OCI-LY1 (cell line): ENCODE results near the gene MYO18A.

ENCODE experiments used
- H2AFZ ChIP-seq: fragments of 200-600 bp; sonication (generic), shearing (Covaris generic); 2 replicates; pipeline ENCODE4 v1.6.0; 2014; ENCODE audit warnings: antibody characterized with exemption, mild to moderate bottlenecking, low read length
- H3F3A ChIP-seq: fragments of 200-600 bp; sonication (generic), shearing (Covaris generic); 2 replicates; pipeline ENCODE4 v1.6.0; 2014; ENCODE audit warnings: mild to moderate bottlenecking, antibody characterized with exemption, low read length, moderate library complexity; ENCODE audit not compliant: insufficient read depth
- H3K27ac ChIP-seq: fragments of 200-600 bp; sonication (generic); 2 replicates; pipeline ENCODE4 v1.5.1; 2014; ENCODE audit warnings: low read length, mixed run types, mild to moderate bottlenecking, low read depth; ENCODE audit not compliant: poor library complexity, severe bottlenecking
- H3K27me3 ChIP-seq: fragments of 200-600 bp; sonication (generic); 2 replicates; pipeline ENCODE4 v1.6.0; 2014; ENCODE audit warnings: antibody characterized with exemption, mild to moderate bottlenecking, low read length, moderate library complexity; ENCODE audit not compliant: insufficient read depth
- H3K36me3 ChIP-seq: fragments of 200-600 bp; sonication (generic); 2 replicates; pipeline ENCODE4 v1.6.1; 2014; ENCODE audit warnings: mild to moderate bottlenecking, antibody characterized with exemption, low read length, moderate library complexity, mixed read lengths; ENCODE audit not compliant: insufficient read depth
- H3K4me1 ChIP-seq: fragments of 200-600 bp; sonication (generic); 2 replicates; pipeline ENCODE4 v1.5.1; 2014; ENCODE audit warnings: mild to moderate bottlenecking, low read length, moderate library complexity; ENCODE audit not compliant: insufficient read depth, severe bottlenecking
- H3K4me2 ChIP-seq: fragments of 200-600 bp; sonication (generic), shearing (Covaris generic); 2 replicates; pipeline ENCODE4 v1.6.1; 2014; ENCODE audit warnings: low read length
- H3K4me3 ChIP-seq: fragments of 200-600 bp; sonication (generic); 2 replicates; pipeline ENCODE4 v1.5.1; 2014; ENCODE audit warnings: low read length, low read depth, mild to moderate bottlenecking, mixed read lengths; ENCODE audit not compliant: poor library complexity, severe bottlenecking
- H3K79me2 ChIP-seq: fragments of 200-600 bp; shearing (Covaris generic); 2 replicates; pipeline ENCODE4 v1.6.1; 2016; ENCODE audit warnings: mixed run types, low read length, mixed read lengths; ENCODE audit not compliant: insufficient read depth
- H3K9ac ChIP-seq: fragments of 200-600 bp; sonication (generic), shearing (Covaris generic); 2 replicates; pipeline ENCODE4 v1.6.1; 2014; ENCODE audit warnings: mild to moderate bottlenecking, low read length, mixed read lengths
- H3K9me2 ChIP-seq: fragments of 200-600 bp; sonication (generic), shearing (Covaris generic); 2 replicates; pipeline ENCODE4 v1.6.1; 2014; ENCODE audit warnings: low read depth, mild to moderate bottlenecking, low read length, mixed read lengths
- H3K9me3 ChIP-seq: fragments of 200-600 bp; shearing (Covaris generic); 2 replicates; pipeline ENCODE4 v1.6.1; 2014; ENCODE audit warnings: low read length, mixed read lengths
- H4K20me1 ChIP-seq: fragments of 200-600 bp; sonication (generic), shearing (Covaris generic); 2 replicates; pipeline ENCODE4 v1.6.0; 2016; ENCODE audit warnings: mild to moderate bottlenecking, low read length; ENCODE audit not compliant: insufficient read depth
- CTCF ChIP-seq: fragments of 200-600 bp; sonication (generic), shearing (Covaris generic); IDR thresholded peaks from 2 replicates; pipeline ENCODE4 v1.5.1; 2017; ENCODE audit warnings: mild to moderate bottlenecking, antibody characterized with exemption, low read length, moderate library complexity, mixed read lengths
- EZH2 ChIP-seq: fragments of 200-600 bp; sonication (generic), shearing (Covaris generic); IDR thresholded peaks from 2 replicates; pipeline ENCODE4 v1.8.0; 2017; ENCODE audit warnings: borderline replicate concordance, mixed run types, mild to moderate bottlenecking, antibody characterized with exemption, low read length, moderate library complexity, mixed read lengths

Gene MYO18A

GRCh38 chr17:29179232-29180033, 765 bp downstream of the MYO18A start:
- no peak overlapping the region for H2AFZ ChIP-seq
- TF ChIP-seq CTCF (no peak), EZH2 (no peak)
- H3K9ac ChIP-seq: peak overlapping the region; percentile 69
- peak overlapping the region; percentile 73 for H3K4me3 ChIP-seq
- H3K4me2 ChIP-seq: peak overlapping the region; percentile 79
- no peaks in the 10 kb centered on the region for H3F3A ChIP-seq
- no peaks in the 10 kb centered on the region for H3K9me2 ChIP-seq
- no peaks in the 10 kb centered on the region for H4K20me1 ChIP-seq
- H3K36me3 ChIP-seq: no peaks in the 10 kb centered on the region
- no peaks in the 10 kb centered on the region for H3K79me2 ChIP-seq
- H3K27me3 ChIP-seq: no peaks in the 10 kb centered on the region; the same call in 1 of the 2 replicates
- H3K4me1 ChIP-seq: peaks cover 46% of the 10 kb centered on the region
- peak overlapping the region; percentile 81 for H3K27ac ChIP-seq
- 0 out of 2 replicates have a peak, but pooled peaks cover 3% of the 10 kb centered on the region for H3K9me3 ChIP-seq

- Histone ChIP-seq H3K9ac (peak overlapping the region; percentile 36; the same call in 1 of the 2 replicates), H3K4me1 (peaks cover 46% of the 10 kb centered on the region), H3K27ac (peak overlapping the region; percentile 81), H3K4me3 (peak overlapping the region; percentile 73), H3K9me2 (no peaks in the 10 kb centered on the region), H3K4me2 (peak overlapping the region; percentile 79), H3K79me2 (no peaks in the 10 kb centered on the region), H3K27me3 (no peaks in the 10 kb centered on the region; the same call in 1 of the 2 replicates), H2AFZ (no peak overlapping the region), H3K9me3 (0 out of 2 replicates have a peak, but pooled peaks cover 3% of the 10 kb centered on the region), H3K36me3 (no peaks in the 10 kb centered on the region), H3F3A (no peaks in the 10 kb centered on the region), H4K20me1 (no peaks in the 10 kb centered on the region)
- TF ChIP-seq EZH2 (no peak), CTCF (no peak)
Measured at GRCh38 chr17:29178750-29179231, 1.4 kb downstream of the MYO18A start.

GRCh38 chr17:29177871-29178749, 2.1 kb downstream of the MYO18A start:
- no peaks in the 10 kb centered on the region for H3K36me3 ChIP-seq
- TF ChIP-seq EZH2 (no peak), CTCF (no peak)
- no peaks in the 10 kb centered on the region for H3K9me2 ChIP-seq
- peak overlapping the region; percentile 79 for H3K4me2 ChIP-seq
- no peaks in the 10 kb centered on the region; the same call in 1 of the 2 replicates for H3K27me3 ChIP-seq
- H3K9me3 ChIP-seq: no peaks in the 10 kb centered on the region
- peaks cover 46% of the 10 kb centered on the region for H3K4me1 ChIP-seq
- H2AFZ ChIP-seq: no peak overlapping the region
- peak overlapping the region; percentile 73 for H3K4me3 ChIP-seq
- peak overlapping the region; percentile 81 for H3K27ac ChIP-seq
- no peaks in the 10 kb centered on the region for H3K79me2 ChIP-seq
- no peaks in the 10 kb centered on the region for H4K20me1 ChIP-seq
- peak overlapping the region; percentile 75; the same call in 1 of the 2 replicates for H3K9ac ChIP-seq
- H3F3A ChIP-seq: no peaks in the 10 kb centered on the region
